SK-N-SH treated with all-trans-retinoic acid at 6 μM for 48 hours (cell line): ENCODE results near the gene UBE2G1.

Experiments
- ATAC-seq: fragments of 200-7000 bp; cut with Tn5 transposase; 3 replicates; pipeline ENCODE4 v1.9.1; 2020; ENCODE audit warnings: mild to moderate bottlenecking, moderate library complexity
- ARNTL ChIP-seq: fragments of 450-650 bp; formaldehyde crosslinking; IDR thresholded peaks from 2 replicates; pipeline ENCODE4 v1.5.0; 2020; ENCODE audit warnings: low read depth, mild to moderate bottlenecking, moderate library complexity, borderline replicate concordance
- BACH2 ChIP-seq: fragments of 250-450 bp; sonication (Bioruptor Pico); IDR thresholded peaks from 2 replicates; pipeline ENCODE4 v1.9.0; 2021; ENCODE audit warnings: mild to moderate bottlenecking, borderline replicate concordance
- CSDC2 ChIP-seq: fragments of 250-450 bp; sonication (Bioruptor Pico); IDR thresholded peaks from 2 replicates; pipeline ENCODE4 v1.5.0; 2020; ENCODE audit warnings: mild to moderate bottlenecking, moderate library complexity
- ESRRG ChIP-seq: fragments of 250-450 bp; sonication (Bioruptor Pico); IDR thresholded peaks from 2 replicates; pipeline ENCODE4 v1.6.1; 2021; ENCODE audit warnings: mild to moderate bottlenecking
- GLIS3 ChIP-seq: fragments of 250-450 bp; sonication (Bioruptor Pico); IDR thresholded peaks from 2 replicates; pipeline ENCODE4 v1.5.0; 2020; ENCODE audit warnings: mild to moderate bottlenecking, moderate library complexity
- ISL1 ChIP-seq: fragments of 250-450 bp; sonication (Bioruptor Pico); IDR thresholded peaks from 2 replicates; pipeline ENCODE4 v2.1.2; 2022; ENCODE audit warnings: mild to moderate bottlenecking, moderate library complexity
- PPARA ChIP-seq: fragments of 250-450 bp; sonication (Bioruptor Pico); IDR thresholded peaks from 2 replicates; pipeline ENCODE4 v1.5.0; 2020; ENCODE audit warnings: mild to moderate bottlenecking, borderline replicate concordance
- SNAI2 ChIP-seq: fragments of 250-450 bp; sonication (Bioruptor Pico); IDR thresholded peaks from 2 replicates; pipeline ENCODE4 v1.5.0; 2020; ENCODE audit warnings: mild to moderate bottlenecking, moderate library complexity
- TCF4 ChIP-seq: fragments of 250-450 bp; sonication (Bioruptor Pico); IDR thresholded peaks from 2 replicates; pipeline ENCODE4 v1.8.0; 2021; ENCODE audit warnings: mild to moderate bottlenecking, moderate library complexity, borderline replicate concordance
- TOX ChIP-seq: fragments of 250-450 bp; sonication (Bioruptor Pico); IDR thresholded peaks from 2 replicates; pipeline ENCODE4 v1.8.0; 2021; ENCODE audit warnings: mild to moderate bottlenecking, moderate library complexity, borderline replicate concordance
- ZFP3 ChIP-seq: fragments of 250-450 bp; sonication (Bioruptor Pico); IDR thresholded peaks from 2 replicates; pipeline ENCODE4 v1.5.0; 2020; ENCODE audit warnings: mild to moderate bottlenecking, moderate library complexity
- ZFP30 ChIP-seq: fragments of 450-650 bp; formaldehyde crosslinking; IDR thresholded peaks from 2 replicates; pipeline ENCODE4 v1.5.0; 2022; ENCODE audit warnings: mild to moderate bottlenecking, moderate library complexity
- ZNF565 ChIP-seq: fragments of 450-650 bp; formaldehyde crosslinking; conservative IDR thresholded peaks from 2 replicates; pipeline ENCODE4 v1.5.0; 2020; ENCODE audit warnings: low read depth, mild to moderate bottlenecking, moderate library complexity
- ZNF70 ChIP-seq: fragments of 450-650 bp; formaldehyde crosslinking; IDR thresholded peaks from 2 replicates; pipeline ENCODE4 v1.5.0; 2020; ENCODE audit warnings: mild to moderate bottlenecking, moderate library complexity
- ZNF8 ChIP-seq: fragments of 450-650 bp; formaldehyde crosslinking; IDR thresholded peaks from 2 replicates; pipeline ENCODE4 v1.5.0; 2020; ENCODE audit warnings: mild to moderate bottlenecking, moderate library complexity
- TF ChIP-seq, protein P1 (sequence below): fragments of 250-450 bp; sonication (Bioruptor Pico); IDR thresholded peaks from 2 replicates; pipeline ENCODE4 v1.8.0; 2020; ENCODE audit warnings: mild to moderate bottlenecking, moderate library complexity, borderline replicate concordance
- TF ChIP-seq, protein P2 (sequence below): fragments of 250-450 bp; sonication (Bioruptor Pico); IDR thresholded peaks from 2 replicates; pipeline ENCODE4 v1.5.1; 2020; ENCODE audit warnings: low read depth, mild to moderate bottlenecking, moderate library complexity
- TF ChIP-seq, protein P3 (sequence below): fragments of 250-450 bp; sonication (Bioruptor Pico); IDR thresholded peaks from 2 replicates; pipeline ENCODE4 v1.5.1; 2021; ENCODE audit warnings: mild to moderate bottlenecking, moderate library complexity
- TF ChIP-seq, protein P4 (sequence below): fragments of 250-450 bp; sonication (Bioruptor Pico); IDR thresholded peaks from 2 replicates; pipeline ENCODE4 v1.8.0; 2021; ENCODE audit warnings: low read depth, mild to moderate bottlenecking, moderate library complexity, borderline replicate concordance
- TF ChIP-seq, protein P5 (sequence below): fragments of 250-450 bp; sonication (Bioruptor Pico); IDR thresholded peaks from 2 replicates; pipeline ENCODE4 v1.5.0; 2020; ENCODE audit warnings: mild to moderate bottlenecking, moderate library complexity

Gene UBE2G1

DNA sequence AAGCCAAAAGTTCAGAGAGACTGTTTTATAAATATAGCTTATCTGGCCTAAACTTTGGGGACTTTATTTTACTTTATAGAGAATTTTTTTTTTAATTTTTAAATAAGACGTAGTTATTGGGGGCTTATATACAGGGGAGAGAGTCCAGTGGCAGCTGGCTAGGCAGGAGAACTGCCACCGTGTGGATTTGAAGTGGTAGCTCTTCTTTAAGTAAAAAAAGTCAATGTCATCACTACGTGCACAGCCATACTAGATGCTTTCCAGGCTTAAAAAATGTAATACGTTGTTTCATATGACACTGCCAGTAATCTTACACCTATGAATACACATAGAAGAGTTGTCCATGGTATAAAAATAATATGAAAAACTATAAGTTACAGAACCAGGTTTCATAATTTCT lies 70.8 kb downstream of the UBE2G1 start:
- no peak for ATAC-seq
- TF ChIP-seq ISL1 (CRISPR knock-in tag) (no peak), ESRRG (CRISPR knock-in tag) (no peak), PPARA (CRISPR knock-in tag) (no peak), TOX (CRISPR knock-in tag) (no peak), CSDC2 (CRISPR knock-in tag) (no peak), ZNF8 (CRISPR knock-in tag) (no peak), ZFP3 (CRISPR knock-in tag) (no peak), ARNTL (CRISPR knock-in tag) (no peak), ZNF565 (CRISPR knock-in tag) (no peak), BACH2 (CRISPR knock-in tag) (no peak), ZNF70 (CRISPR knock-in tag) (no peak)
- TF ChIP-seq, protein P1, sequence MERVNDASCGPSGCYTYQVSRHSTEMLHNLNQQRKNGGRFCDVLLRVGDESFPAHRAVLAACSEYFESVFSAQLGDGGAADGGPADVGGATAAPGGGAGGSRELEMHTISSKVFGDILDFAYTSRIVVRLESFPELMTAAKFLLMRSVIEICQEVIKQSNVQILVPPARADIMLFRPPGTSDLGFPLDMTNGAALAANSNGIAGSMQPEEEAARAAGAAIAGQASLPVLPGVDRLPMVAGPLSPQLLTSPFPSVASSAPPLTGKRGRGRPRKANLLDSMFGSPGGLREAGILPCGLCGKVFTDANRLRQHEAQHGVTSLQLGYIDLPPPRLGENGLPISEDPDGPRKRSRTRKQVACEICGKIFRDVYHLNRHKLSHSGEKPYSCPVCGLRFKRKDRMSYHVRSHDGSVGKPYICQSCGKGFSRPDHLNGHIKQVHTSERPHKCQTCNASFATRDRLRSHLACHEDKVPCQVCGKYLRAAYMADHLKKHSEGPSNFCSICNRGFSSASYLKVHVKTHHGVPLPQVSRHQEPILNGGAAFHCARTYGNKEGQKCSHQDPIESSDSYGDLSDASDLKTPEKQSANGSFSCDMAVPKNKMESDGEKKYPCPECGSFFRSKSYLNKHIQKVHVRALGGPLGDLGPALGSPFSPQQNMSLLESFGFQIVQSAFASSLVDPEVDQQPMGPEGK (CRISPR knock-in tag) = no peak
- TF ChIP-seq, protein P2, sequence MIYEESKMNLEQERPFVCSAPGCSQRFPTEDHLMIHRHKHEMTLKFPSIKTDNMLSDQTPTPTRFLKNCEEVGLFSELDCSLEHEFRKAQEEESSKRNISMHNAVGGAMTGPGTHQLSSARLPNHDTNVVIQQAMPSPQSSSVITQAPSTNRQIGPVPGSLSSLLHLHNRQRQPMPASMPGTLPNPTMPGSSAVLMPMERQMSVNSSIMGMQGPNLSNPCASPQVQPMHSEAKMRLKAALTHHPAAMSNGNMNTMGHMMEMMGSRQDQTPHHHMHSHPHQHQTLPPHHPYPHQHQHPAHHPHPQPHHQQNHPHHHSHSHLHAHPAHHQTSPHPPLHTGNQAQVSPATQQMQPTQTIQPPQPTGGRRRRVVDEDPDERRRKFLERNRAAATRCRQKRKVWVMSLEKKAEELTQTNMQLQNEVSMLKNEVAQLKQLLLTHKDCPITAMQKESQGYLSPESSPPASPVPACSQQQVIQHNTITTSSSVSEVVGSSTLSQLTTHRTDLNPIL (CRISPR knock-in tag) = no peak
- TF ChIP-seq, protein P3, sequence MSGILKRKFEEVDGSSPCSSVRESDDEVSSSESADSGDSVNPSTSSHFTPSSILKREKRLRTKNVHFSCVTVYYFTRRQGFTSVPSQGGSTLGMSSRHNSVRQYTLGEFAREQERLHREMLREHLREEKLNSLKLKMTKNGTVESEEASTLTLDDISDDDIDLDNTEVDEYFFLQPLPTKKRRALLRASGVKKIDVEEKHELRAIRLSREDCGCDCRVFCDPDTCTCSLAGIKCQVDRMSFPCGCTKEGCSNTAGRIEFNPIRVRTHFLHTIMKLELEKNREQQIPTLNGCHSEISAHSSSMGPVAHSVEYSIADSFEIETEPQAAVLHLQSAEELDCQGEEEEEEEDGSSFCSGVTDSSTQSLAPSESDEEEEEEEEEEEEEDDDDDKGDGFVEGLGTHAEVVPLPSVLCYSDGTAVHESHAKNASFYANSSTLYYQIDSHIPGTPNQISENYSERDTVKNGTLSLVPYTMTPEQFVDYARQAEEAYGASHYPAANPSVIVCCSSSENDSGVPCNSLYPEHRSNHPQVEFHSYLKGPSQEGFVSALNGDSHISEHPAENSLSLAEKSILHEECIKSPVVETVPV (CRISPR knock-in tag) = no peak
- TF ChIP-seq, protein P4, sequence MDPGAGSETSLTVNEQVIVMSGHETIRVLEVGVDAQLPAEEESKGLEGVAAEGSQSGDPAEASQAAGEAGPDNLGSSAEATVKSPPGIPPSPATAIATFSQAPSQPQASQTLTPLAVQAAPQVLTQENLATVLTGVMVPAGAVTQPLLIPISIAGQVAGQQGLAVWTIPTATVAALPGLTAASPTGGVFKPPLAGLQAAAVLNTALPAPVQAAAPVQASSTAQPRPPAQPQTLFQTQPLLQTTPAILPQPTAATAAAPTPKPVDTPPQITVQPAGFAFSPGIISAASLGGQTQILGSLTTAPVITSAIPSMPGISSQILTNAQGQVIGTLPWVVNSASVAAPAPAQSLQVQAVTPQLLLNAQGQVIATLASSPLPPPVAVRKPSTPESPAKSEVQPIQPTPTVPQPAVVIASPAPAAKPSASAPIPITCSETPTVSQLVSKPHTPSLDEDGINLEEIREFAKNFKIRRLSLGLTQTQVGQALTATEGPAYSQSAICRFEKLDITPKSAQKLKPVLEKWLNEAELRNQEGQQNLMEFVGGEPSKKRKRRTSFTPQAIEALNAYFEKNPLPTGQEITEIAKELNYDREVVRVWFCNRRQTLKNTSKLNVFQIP (CRISPR knock-in tag) = no peak
- TF ChIP-seq, protein P5, sequence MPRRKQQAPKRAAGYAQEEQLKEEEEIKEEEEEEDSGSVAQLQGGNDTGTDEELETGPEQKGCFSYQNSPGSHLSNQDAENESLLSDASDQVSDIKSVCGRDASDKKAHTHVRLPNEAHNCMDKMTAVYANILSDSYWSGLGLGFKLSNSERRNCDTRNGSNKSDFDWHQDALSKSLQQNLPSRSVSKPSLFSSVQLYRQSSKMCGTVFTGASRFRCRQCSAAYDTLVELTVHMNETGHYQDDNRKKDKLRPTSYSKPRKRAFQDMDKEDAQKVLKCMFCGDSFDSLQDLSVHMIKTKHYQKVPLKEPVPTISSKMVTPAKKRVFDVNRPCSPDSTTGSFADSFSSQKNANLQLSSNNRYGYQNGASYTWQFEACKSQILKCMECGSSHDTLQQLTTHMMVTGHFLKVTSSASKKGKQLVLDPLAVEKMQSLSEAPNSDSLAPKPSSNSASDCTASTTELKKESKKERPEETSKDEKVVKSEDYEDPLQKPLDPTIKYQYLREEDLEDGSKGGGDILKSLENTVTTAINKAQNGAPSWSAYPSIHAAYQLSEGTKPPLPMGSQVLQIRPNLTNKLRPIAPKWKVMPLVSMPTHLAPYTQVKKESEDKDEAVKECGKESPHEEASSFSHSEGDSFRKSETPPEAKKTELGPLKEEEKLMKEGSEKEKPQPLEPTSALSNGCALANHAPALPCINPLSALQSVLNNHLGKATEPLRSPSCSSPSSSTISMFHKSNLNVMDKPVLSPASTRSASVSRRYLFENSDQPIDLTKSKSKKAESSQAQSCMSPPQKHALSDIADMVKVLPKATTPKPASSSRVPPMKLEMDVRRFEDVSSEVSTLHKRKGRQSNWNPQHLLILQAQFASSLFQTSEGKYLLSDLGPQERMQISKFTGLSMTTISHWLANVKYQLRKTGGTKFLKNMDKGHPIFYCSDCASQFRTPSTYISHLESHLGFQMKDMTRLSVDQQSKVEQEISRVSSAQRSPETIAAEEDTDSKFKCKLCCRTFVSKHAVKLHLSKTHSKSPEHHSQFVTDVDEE = no peak

DNA sequence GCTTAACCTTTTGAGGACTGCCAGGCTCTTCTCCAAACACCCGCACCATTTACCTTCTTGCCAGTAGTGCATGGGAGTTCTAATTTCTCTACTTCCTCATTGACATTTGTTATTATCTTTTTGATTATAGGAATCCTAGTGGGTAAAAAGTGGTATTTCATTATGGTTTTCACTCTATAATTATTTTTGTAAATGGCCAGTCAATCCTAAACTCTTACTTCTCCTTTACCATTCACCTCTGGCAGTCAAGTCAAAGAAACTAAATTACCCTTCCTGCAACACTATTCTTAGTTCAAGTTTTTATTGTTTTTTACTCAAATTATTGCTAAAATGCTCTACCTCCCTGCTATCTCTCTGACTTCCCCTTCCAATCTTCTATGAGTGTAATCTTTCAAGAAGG lies 72.9 kb downstream of the UBE2G1 start:
- TF ChIP-seq, protein P1 (CRISPR knock-in tag) = no peak
- TF ChIP-seq GLIS3 (CRISPR knock-in tag) = no peak
- no peak for TF ChIP-seq ISL1 (CRISPR knock-in tag)
- no peak for TF ChIP-seq CSDC2 (CRISPR knock-in tag)
- TF ChIP-seq ZFP30 (CRISPR knock-in tag) = no peak
- no peak for ATAC-seq

DNA sequence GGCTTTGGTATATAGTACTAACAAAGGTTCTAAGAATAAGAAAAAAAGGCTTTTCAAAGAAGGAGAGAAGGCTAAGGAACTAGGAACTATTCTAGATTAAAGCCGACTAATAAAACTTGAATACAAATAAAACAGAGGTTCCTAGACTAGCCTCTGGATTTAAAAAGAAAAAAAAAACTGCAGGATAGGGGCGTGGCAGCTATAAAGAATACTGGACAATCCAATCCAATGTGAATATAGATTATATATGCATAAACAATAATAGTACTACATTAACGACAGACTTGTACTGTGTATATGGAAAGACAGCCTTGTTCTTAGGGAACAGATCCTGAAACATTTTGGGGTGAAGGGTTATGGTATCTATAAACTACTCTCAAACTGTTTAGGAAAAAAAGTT lies 78.8 kb downstream of the UBE2G1 start:
- TF ChIP-seq SNAI2 (CRISPR knock-in tag) (no peak), ARNTL (CRISPR knock-in tag) (no peak), ZNF8 (CRISPR knock-in tag) (no peak), ZFP30 (CRISPR knock-in tag) (no peak), TOX (CRISPR knock-in tag) (no peak), PPARA (CRISPR knock-in tag) (no peak), BACH2 (CRISPR knock-in tag) (no peak), TCF4 (CRISPR knock-in tag) (no peak)
- TF ChIP-seq, protein P2 (CRISPR knock-in tag) = no peak
- TF ChIP-seq, protein P1 (CRISPR knock-in tag) = no peak
- no peak for ATAC-seq
